NB4 (cell line): ENCODE measurements around the gene INO80B.

Experiments used
- MYC ChIP-seq: IDR thresholded peaks from 2 replicates; pipeline ENCODE4 v1.6.1; 2011; ENCODE audit warnings: low read depth, low read length
- POLR2A ChIP-seq: IDR thresholded peaks from 2 replicates; pipeline ENCODE4 v1.6.1; 2011; ENCODE audit warnings: mild to moderate bottlenecking; ENCODE audit not compliant: insufficient read length; ENCODE audit errors: extremely low read depth
- TF ChIP-seq, protein P1 (sequence below): IDR thresholded peaks from one replicate; pipeline ENCODE4 v1.5.1; 2012; ENCODE audit warnings: low read depth, low read length
- TF ChIP-seq, protein P2 (sequence below): IDR thresholded peaks from 2 replicates; pipeline ENCODE4 v1.6.1; 2011; ENCODE audit warnings: low read depth, low read length

DNA sequence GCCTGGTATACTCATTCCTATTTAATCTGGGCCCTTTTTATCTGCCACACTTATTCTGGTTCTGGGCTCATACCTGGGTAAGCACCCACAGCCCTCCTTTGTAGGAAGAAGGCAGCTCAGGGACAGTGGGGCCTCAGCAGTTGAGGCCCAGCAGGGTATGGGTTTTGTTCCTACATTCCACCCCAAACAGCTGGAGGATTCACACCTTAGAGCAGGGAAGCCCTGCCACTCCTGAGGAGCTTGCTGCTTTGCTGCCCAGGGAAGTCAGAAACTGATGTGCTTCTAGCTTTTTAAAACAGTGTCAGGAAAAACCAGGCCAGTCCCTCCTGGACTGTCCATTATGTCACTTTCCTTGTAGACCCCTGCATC, 45.7 kb downstream of the INO80B start:
- TF ChIP-seq, protein P1, sequence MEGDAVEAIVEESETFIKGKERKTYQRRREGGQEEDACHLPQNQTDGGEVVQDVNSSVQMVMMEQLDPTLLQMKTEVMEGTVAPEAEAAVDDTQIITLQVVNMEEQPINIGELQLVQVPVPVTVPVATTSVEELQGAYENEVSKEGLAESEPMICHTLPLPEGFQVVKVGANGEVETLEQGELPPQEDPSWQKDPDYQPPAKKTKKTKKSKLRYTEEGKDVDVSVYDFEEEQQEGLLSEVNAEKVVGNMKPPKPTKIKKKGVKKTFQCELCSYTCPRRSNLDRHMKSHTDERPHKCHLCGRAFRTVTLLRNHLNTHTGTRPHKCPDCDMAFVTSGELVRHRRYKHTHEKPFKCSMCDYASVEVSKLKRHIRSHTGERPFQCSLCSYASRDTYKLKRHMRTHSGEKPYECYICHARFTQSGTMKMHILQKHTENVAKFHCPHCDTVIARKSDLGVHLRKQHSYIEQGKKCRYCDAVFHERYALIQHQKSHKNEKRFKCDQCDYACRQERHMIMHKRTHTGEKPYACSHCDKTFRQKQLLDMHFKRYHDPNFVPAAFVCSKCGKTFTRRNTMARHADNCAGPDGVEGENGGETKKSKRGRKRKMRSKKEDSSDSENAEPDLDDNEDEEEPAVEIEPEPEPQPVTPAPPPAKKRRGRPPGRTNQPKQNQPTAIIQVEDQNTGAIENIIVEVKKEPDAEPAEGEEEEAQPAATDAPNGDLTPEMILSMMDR: no peak
- TF ChIP-seq POLR2A (no peak), MYC (no peak)
- TF ChIP-seq, protein P2, sequence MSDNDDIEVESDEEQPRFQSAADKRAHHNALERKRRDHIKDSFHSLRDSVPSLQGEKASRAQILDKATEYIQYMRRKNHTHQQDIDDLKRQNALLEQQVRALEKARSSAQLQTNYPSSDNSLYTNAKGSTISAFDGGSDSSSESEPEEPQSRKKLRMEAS: no peak
